Upper lobe of left lung (tissue), 6 donors: ENCODE measurements around the gene PADI4. TPM values are rescaled to one million over a fixed set of nuclear protein-coding genes. Genes with fewer than 3 reads are reported as not detected.

Experiments
- ATAC-seq, 2 donors: fragments of 200-7000 bp; cut with Tn5 transposase; one replicate each; pipeline ENCODE4 v1.9.1; 2022; ENCODE audit warnings: mild to moderate bottlenecking in 2 of 2, moderate library complexity in 2 of 2; ENCODE audit not compliant: low FRiP score in 2 of 2
- DNase-seq, 2 donors: peaks; one replicate each; pipeline ENCODE4 v3.0.0-alpha.2; 2019 to 2020
- H3K27ac ChIP-seq, 4 donors: fragments of 200-600 bp; sonication (generic); one replicate each; pipeline ENCODE4 v1.5.1; 2016 to 2019
- H3K27me3 ChIP-seq, 4 donors: fragments of 200-600 bp; sonication (generic); one replicate each; pipeline ENCODE4 v1.5.1; 2017 to 2019
- H3K36me3 ChIP-seq, 4 donors: fragments of 200-600 bp; sonication (generic); one replicate each; pipeline ENCODE4 v1.5.1; 2016 to 2019
- H3K4me1 ChIP-seq, 4 donors: fragments of 200-600 bp; sonication (generic); one replicate each; pipeline ENCODE4 v1.5.1; 2018 to 2019
- H3K4me3 ChIP-seq, 4 donors: fragments of 200-600 bp; sonication (generic); one replicate each; pipeline ENCODE4 v1.5.1; 2017 to 2019; ENCODE audit warnings: mild to moderate bottlenecking in 2 of 4, moderate library complexity in 1 of 4
- H3K9me3 ChIP-seq, 4 donors: fragments of 200-600 bp; sonication (generic); one replicate each; pipeline ENCODE4 v1.5.1; 2018 to 2019
- EP300 ChIP-seq, 4 donors: sonication (generic); formaldehyde crosslinking; IDR thresholded peaks; one replicate each; pipeline ENCODE4 v1.5.1; 2017; ENCODE audit warnings: antibody characterized with exemption in 4 of 4, control low read depth in 2 of 4
- POLR2A ChIP-seq, 4 donors: fragments of 450-650 bp; IDR thresholded peaks; one replicate each; pipeline ENCODE4 v1.5.1; 2016 to 2017; ENCODE audit warnings: antibody characterized with exemption in 4 of 4, mild to moderate bottlenecking in 2 of 4
- POLR2AphosphoS5 ChIP-seq, 2 donors: sonication (generic); formaldehyde crosslinking; IDR thresholded peaks; one replicate each; pipeline ENCODE4 v1.5.1; 2017; ENCODE audit warnings: antibody characterized with exemption in 2 of 2
- WGBS, 2 donors: methylation state at CpG; one replicate each; pipeline ENCODE4 v1.1.5; 2017 to 2018; 5-methylcytosine and 5-hydroxymethylcytosine counted together
- total RNA-seq, 6 donors: library from RNA; depleted of rRNA in 4 of 6; stranded (reverse); fragments of >200 nt in 4 of 6; gene quantifications; one replicate each; pipeline versions ENCODE4 v1.1.0 to v1.2.1, GENCODE V29; 2016 to 2021
- TF ChIP-seq, protein P1 (sequence below), 6 experiments: fragments of 450-650 bp in 4 of 6; fragments of 200-600 bp in 2 of 6; sonication (generic) in 2 of 6; IDR thresholded peaks; one replicate each; pipeline ENCODE4 v1.5.1; 2016 to 2019; ENCODE audit warnings: antibody characterized with exemption in 6 of 6
- donor health status: DM: no; HTN: no; CAD: no; lungs with moderate emphysema.
- donor health status: DM: no; HTN: yes; CAD: no; lungs with severe emphysema.

The PADI4 gene
- total RNA-seq, 6 donors from 2014 or later, result 2.7 to 32.3 (median 9.0) TPM

DNA sequence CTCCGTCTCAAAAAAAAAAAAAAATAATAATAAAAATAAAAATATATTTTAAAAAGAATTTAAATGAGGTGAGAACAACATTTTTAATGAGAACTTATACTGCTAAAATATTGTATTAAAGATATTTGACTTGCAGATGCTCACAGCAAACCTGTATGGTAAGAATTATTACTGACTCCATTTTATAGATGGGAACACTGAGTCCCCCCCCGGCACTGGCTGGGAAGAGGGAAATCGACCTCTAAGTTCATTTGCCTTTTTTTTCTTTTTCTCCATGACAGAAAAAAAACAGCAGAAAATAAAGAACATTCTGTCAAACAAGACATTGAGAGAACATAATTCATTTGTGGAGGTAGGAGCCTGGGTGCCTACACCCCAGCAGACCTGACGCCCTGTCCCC, 50.6 kb downstream of the PADI4 start:
- TF ChIP-seq, protein P1, sequence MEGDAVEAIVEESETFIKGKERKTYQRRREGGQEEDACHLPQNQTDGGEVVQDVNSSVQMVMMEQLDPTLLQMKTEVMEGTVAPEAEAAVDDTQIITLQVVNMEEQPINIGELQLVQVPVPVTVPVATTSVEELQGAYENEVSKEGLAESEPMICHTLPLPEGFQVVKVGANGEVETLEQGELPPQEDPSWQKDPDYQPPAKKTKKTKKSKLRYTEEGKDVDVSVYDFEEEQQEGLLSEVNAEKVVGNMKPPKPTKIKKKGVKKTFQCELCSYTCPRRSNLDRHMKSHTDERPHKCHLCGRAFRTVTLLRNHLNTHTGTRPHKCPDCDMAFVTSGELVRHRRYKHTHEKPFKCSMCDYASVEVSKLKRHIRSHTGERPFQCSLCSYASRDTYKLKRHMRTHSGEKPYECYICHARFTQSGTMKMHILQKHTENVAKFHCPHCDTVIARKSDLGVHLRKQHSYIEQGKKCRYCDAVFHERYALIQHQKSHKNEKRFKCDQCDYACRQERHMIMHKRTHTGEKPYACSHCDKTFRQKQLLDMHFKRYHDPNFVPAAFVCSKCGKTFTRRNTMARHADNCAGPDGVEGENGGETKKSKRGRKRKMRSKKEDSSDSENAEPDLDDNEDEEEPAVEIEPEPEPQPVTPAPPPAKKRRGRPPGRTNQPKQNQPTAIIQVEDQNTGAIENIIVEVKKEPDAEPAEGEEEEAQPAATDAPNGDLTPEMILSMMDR (IDR thresholded peaks at IDR 0.05), result no peak
- no peak for DNase-seq
- Histone ChIP-seq H3K36me3 (no peaks in the 10 kb centered on the region), H3K9me3 (no peaks in the 10 kb centered on the region), H3K27ac (no peak overlapping the region), H3K4me3 (no peak overlapping the region), H3K27me3 (no peaks in the 10 kb centered on the region), H3K4me1 (no peaks in the 10 kb centered on the region)
- WGBS, 2 donors, result 65 to 87% methylated on average over 3 to 4 of the region's 4 CpGs
- ATAC-seq, result no peak

GRCh38 chr1:17359031-17359430, 51.0 kb downstream of the PADI4 start:
- TF ChIP-seq, protein P1 (IDR thresholded peaks at IDR 0.05), result no peak
- TF ChIP-seq EP300 (IDR thresholded peaks at IDR 0.05), result no peak
- Histone ChIP-seq H3K27me3 (no peaks in the 10 kb centered on the region), H3K27ac (no peak overlapping the region), H3K9me3 (no peaks in the 10 kb centered on the region), H3K4me1 (no peaks in the 10 kb centered on the region), H3K4me3 (no peak overlapping the region), H3K36me3 (no peaks in the 10 kb centered on the region)
- ATAC-seq (no peak), DNase-seq (no peak)
- WGBS, 2 donors, result 37 to 43% methylated on average over 7 to 8 of the region's 11 CpGs

- DNase-seq (no peak), ATAC-seq (no peak)
- Histone ChIP-seq H3K9me3 (peaks cover 0 to 4% (median 0%) of the 10 kb centered on the region in 4 donors), H3K27ac (no peak overlapping the region), H3K36me3 (no peaks in the 10 kb centered on the region), H3K27me3 (no peaks in the 10 kb centered on the region), H3K4me1 (no peaks in the 10 kb centered on the region), H3K4me3 (no peak overlapping the region)
- TF ChIP-seq POLR2A (IDR thresholded peaks at IDR 0.05), result no peak
- TF ChIP-seq, protein P1 (IDR thresholded peaks at IDR 0.05), result no peak
- TF ChIP-seq POLR2AphosphoS5 (IDR thresholded peaks at IDR 0.05), result no peak
- TF ChIP-seq EP300 (IDR thresholded peaks at IDR 0.05), result no peak
- 80 to 86% methylated on average over 8 to 9 of the region's 9 CpGs for WGBS, 2 donors
Measured at GRCh38 chr1:17359808-17360207, 51.8 kb downstream of the PADI4 start.

DNA sequence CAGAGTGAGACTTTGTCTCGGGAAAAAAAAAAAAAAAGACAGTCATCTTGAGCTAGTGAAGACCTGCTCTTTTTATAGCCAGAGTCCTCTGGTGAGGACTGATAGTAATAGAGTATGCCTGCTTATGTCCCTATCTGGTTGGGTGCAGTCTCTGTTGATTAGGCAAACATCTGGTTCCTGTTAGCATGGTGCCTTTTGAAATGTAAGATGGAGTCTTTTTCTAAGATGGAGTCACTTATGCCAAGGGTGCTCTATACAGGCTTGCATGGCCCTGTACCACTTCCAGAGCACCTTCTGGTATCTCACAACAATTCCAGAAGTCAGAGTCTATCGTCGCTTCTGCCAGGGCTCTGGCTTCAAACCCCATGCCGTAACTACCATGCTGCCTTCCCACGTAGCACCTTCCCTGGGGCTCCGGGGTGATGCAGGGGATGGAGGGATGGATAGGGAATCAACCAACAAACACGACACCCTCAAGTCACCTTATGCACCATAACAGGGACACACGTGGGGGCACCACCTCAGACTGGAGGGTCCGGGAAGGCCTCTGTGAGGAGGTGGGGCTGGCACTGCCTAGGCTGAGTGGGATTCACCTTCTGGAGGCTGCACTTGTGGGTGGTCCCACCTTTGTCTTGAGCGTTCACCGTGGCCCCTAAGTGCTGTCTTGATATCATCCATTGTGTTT, 52.4 kb downstream of the PADI4 start:
- Histone ChIP-seq H3K36me3 (no peaks in the 10 kb centered on the region), H3K4me3 (no peak overlapping the region), H3K9me3 (peaks cover 0 to 4% (median 0%) of the 10 kb centered on the region in 4 donors), H3K27me3 (no peaks in the 10 kb centered on the region), H3K27ac (no peak overlapping the region), H3K4me1 (no peaks in the 10 kb centered on the region)
- TF ChIP-seq POLR2A (IDR thresholded peaks at IDR 0.05) (no peak), POLR2AphosphoS5 (IDR thresholded peaks at IDR 0.05) (no peak), EP300 (IDR thresholded peaks at IDR 0.05) (no peak)
- TF ChIP-seq, protein P1 (IDR thresholded peaks at IDR 0.05), result no peak
- WGBS, 2 donors, result 82 to 84% methylated on average over 7 to 11 of the region's 11 CpGs
- DNase-seq (no peak), ATAC-seq (no peak)

DNA sequence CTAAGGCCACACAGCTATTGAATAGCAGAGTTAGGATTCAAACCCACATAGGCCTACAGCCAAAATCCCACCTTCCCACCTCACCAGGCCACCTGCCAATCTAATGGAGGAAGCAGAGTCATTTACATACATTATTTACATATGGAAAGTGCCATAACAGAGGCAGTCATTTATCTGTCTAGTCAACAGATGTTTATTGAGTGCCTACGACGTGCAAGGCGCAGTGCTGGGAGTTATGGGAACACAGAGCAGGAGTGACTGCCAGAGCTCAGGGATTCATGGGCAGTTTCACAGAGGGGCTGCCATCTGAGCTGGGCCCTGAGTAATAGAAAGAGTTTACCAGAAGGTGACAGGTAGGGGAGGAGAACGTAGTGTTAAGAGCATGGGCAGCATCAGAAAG, 53.7 kb downstream of the PADI4 start:
- H3K4me3 ChIP-seq, result no peak overlapping the region
- peaks cover 0 to 4% (median 0%) of the 10 kb centered on the region in 4 donors for H3K9me3 ChIP-seq
- no peaks in the 10 kb centered on the region for H3K4me1 ChIP-seq
- TF ChIP-seq EP300 (IDR thresholded peaks at IDR 0.05), result no peak
- H3K27ac ChIP-seq, result no peak overlapping the region
- 71 to 72% methylated on average over 4 of the region's 4 CpGs for WGBS, 2 donors
- no peak for ATAC-seq
- DNase-seq, result no peak
- H3K27me3 ChIP-seq, result no peaks in the 10 kb centered on the region
- H3K36me3 ChIP-seq, result no peaks in the 10 kb centered on the region
